DOHH2 (cell line): ENCODE data around the gene HTR7.

Source experiments
- CTCF ChIP-seq: fragments of 200-600 bp; sonication (generic); IDR thresholded peaks from one replicate; pipeline ENCODE4 v1.5.1; 2014; ENCODE audit warnings: antibody characterized with exemption, mild to moderate bottlenecking, low read depth, low read length; ENCODE audit not compliant: poor library complexity, severe bottlenecking
- EZH2phosphoT487 ChIP-seq: fragments of 200-600 bp; sonication (generic); IDR thresholded peaks from 2 replicates; pipeline ENCODE4 v1.6.1; 2017; ENCODE audit warnings: borderline replicate concordance, mild to moderate bottlenecking, antibody characterized with exemption, low read length, moderate library complexity, mixed read lengths

GRCh38 chr10:90790422-90790821 lies 67.4 kb downstream of the HTR7 start:
- no peak for TF ChIP-seq CTCF
- TF ChIP-seq EZH2phosphoT487: no peak
